HUES6 (cell line): Measurements from ENCODE around the gene RASAL2.
"Not testable (repeated sequence)": the region's sequence is repeated elsewhere in the genome, so short reads cannot be mapped to it uniquely, and the experiment has no call there.

Source experiments
- H3K27ac ChIP-seq: 2 replicates; pipeline ENCODE4 v1.7.0; 2013; ENCODE audit warnings: low read depth, mild to moderate bottlenecking, low read length, inconsistent platforms
- H3K27me3 ChIP-seq: 2 replicates; pipeline ENCODE4 v1.6.1; 2013; ENCODE audit warnings: low read length; ENCODE audit not compliant: control insufficient read depth, insufficient read depth
- H3K36me3 ChIP-seq: 2 replicates; pipeline ENCODE4 v1.6.1; 2013; ENCODE audit warnings: low read length; ENCODE audit not compliant: control insufficient read depth, insufficient read depth
- H3K4me1 ChIP-seq: 2 replicates; pipeline ENCODE4 v1.6.1; 2013; ENCODE audit warnings: low read length; ENCODE audit not compliant: control insufficient read depth, insufficient read depth
- H3K4me3 ChIP-seq: 2 replicates; pipeline ENCODE4 v1.5.1; 2013; ENCODE audit warnings: low read depth, low read length
- H3K9ac ChIP-seq: one replicate; pipeline ENCODE4 v1.6.1; 2013; ENCODE audit warnings: mild to moderate bottlenecking, low read length
- H3K9me3 ChIP-seq: 2 replicates; pipeline ENCODE4 v1.6.1; 2013; ENCODE audit warnings: low read depth, low read length; ENCODE audit not compliant: control insufficient read depth, insufficient read depth

Gene RASAL2

DNA sequence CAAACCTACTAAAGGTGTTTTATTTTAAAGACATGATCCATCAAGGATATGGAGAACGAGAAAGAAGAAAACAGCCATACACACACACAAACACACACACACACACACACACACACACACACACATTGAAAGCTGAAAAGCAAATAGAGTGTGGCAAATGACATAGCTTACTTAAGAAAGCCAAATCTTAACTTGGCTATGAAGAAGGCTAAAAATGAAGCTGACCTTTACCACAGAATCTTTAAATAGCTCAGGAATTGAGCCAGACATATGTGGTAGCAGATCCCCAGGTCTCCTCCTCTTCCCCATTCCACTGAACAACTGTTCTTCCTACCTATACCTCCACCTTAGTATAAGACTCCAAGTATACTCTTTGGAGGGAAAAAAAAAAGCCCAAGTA lies 217.3 kb downstream of the RASAL2 start:
- Histone ChIP-seq H3K27ac (no peak overlapping the region), H3K27me3 (no peaks in the 10 kb centered on the region), H3K4me1 (no peaks in the 10 kb centered on the region), H3K4me3 (no peak overlapping the region), H3K36me3 (no peaks in the 10 kb centered on the region), H3K9ac (no peak overlapping the region), H3K9me3 (no peaks in the 10 kb centered on the region)

- not testable (repeated sequence) for H3K9me3 ChIP-seq, H3K36me3 ChIP-seq, H3K4me1 ChIP-seq, H3K27ac ChIP-seq, H3K27me3 ChIP-seq
- Histone ChIP-seq H3K4me3 (peak overlapping the region; percentile 66), H3K9ac (peak overlapping the region; percentile 64)
Observed at GRCh38 chr1:178320280-178320982, 226.5 kb downstream of the RASAL2 start.

- H3K36me3 ChIP-seq, result no peaks in the 10 kb centered on the region
- no peaks in the 10 kb centered on the region for H3K9me3 ChIP-seq
- H3K4me1 ChIP-seq, result 0 out of 2 replicates have a peak, but pooled peaks cover 4% of the 10 kb centered on the region
- H3K9ac ChIP-seq, result no peak overlapping the region
- no peak overlapping the region for H3K4me3 ChIP-seq
- H3K27me3 ChIP-seq, result no peaks in the 10 kb centered on the region
- H3K27ac ChIP-seq, result no peak overlapping the region
Observed at GRCh38 chr1:178323067-178323466, 229.2 kb downstream of the RASAL2 start.

DNA sequence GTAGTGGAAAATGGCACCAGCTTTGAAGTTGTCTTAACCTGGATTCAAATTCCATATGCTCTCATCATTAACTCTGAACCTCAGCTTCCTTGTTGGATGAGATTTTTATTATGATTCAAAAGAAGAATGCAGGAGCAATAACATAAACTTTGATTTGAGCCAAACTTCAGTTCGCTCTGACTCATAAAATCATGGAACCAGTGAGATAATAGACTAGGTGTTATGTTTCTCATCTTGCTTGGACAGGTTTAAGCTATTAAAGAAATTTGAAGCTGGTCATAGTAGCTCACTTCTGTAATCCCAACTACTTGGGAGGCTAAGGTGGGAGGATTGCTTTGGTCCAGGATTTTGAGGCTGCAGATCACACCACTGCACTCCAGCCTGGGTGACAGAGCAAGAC lies 230.1 kb downstream of the RASAL2 start:
- no peak overlapping the region for H3K4me3 ChIP-seq
- no peak overlapping the region for H3K9ac ChIP-seq
- H3K4me1 ChIP-seq, result 0 out of 2 replicates have a peak, but pooled peaks cover 4% of the 10 kb centered on the region
- H3K27me3 ChIP-seq, result no peaks in the 10 kb centered on the region
- no peak overlapping the region for H3K27ac ChIP-seq
- no peaks in the 10 kb centered on the region for H3K9me3 ChIP-seq
- no peaks in the 10 kb centered on the region for H3K36me3 ChIP-seq

DNA sequence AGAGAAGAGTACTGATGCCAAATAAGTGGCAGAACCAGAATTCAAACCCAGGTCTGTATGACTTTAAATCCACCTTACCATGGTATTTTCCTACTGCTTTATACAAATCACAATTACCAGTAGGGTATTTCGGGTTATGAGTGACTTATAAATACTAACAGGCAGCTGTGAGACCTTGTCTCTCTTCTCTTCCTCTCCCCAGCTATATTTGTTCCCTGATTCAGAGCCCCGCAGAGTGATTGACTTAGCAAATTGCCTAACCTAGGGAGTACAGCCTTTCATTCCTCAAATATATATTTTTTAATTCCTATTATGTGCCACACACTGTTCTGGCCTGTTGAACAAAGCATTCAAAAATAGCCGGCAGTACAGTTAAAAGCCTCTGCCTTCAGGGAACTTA lies 234.8 kb downstream of the RASAL2 start:
- H3K4me3 ChIP-seq, result no peak overlapping the region
- H3K9me3 ChIP-seq, result no peaks in the 10 kb centered on the region
- no peaks in the 10 kb centered on the region for H3K27me3 ChIP-seq
- no peak overlapping the region for H3K27ac ChIP-seq
- no peak overlapping the region for H3K9ac ChIP-seq
- H3K4me1 ChIP-seq, result no peaks in the 10 kb centered on the region
- no peaks in the 10 kb centered on the region for H3K36me3 ChIP-seq

GRCh38 chr1:178330153-178330552 lies 236.2 kb downstream of the RASAL2 start:
- H3K27me3 ChIP-seq, result no peaks in the 10 kb centered on the region
- no peak overlapping the region for H3K27ac ChIP-seq
- H3K4me1 ChIP-seq, result no peaks in the 10 kb centered on the region
- no peak overlapping the region for H3K4me3 ChIP-seq
- H3K9me3 ChIP-seq, result no peaks in the 10 kb centered on the region
- H3K36me3 ChIP-seq, result no peaks in the 10 kb centered on the region
- H3K9ac ChIP-seq, result no peak overlapping the region

DNA sequence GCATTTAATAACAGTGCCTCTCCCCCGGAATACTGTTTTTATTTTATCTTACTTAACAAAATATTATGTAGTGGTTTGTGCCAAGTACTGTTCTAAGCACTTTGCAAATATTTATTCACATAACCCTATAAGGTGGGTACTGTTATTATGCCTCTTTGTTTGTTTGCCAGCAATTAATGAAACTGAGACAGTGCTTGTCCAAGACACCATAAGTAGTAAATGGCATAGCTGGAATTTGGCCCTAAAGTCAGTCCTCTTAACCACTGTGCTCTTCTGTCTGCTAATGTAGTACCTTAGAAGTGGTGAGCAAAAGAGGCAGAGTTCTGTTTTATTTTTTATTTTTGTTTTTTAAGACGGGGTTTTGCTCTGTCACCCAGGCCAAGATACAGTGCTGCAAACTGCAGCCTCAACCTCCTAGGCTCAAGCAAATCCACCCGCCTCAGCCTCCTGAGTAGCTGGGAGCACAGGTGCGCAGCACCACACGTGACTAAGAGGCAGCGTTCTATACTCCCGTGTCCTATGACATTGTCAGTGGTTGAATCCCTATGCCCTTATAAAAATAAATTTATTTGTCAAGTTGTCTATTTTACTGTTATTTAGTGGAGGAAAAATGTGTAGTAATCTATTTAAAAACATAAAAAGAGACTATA lies 237.1 kb downstream of the RASAL2 start:
- Histone ChIP-seq H3K36me3 (no peaks in the 10 kb centered on the region), H3K27ac (no peak overlapping the region), H3K4me3 (no peak overlapping the region), H3K27me3 (no peaks in the 10 kb centered on the region), H3K9me3 (no peaks in the 10 kb centered on the region), H3K4me1 (no peaks in the 10 kb centered on the region), H3K9ac (no peak overlapping the region)

DNA sequence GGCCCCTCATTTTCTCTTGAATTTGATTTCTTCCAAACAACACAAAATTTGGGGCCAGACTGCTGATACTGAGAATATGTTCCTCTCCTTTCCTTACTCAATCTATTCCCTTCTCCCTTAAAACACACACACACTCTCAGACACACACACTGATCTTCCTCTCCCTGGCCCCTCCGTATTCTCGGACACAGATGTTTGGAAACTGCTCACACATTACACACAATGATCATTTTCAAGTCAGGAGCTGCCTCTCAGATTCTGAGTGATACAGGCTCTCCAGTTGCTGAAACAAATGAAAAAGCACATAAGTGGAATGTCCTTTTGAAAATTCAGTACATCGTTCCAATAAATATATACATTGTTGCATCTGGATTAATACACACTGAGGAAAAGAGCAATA lies 241.5 kb downstream of the RASAL2 start:
- Histone ChIP-seq H3K27ac (no peak overlapping the region), H3K4me1 (no peaks in the 10 kb centered on the region), H3K27me3 (no peaks in the 10 kb centered on the region), H3K9me3 (no peaks in the 10 kb centered on the region), H3K9ac (no peak overlapping the region), H3K4me3 (no peak overlapping the region), H3K36me3 (no peaks in the 10 kb centered on the region)

DNA sequence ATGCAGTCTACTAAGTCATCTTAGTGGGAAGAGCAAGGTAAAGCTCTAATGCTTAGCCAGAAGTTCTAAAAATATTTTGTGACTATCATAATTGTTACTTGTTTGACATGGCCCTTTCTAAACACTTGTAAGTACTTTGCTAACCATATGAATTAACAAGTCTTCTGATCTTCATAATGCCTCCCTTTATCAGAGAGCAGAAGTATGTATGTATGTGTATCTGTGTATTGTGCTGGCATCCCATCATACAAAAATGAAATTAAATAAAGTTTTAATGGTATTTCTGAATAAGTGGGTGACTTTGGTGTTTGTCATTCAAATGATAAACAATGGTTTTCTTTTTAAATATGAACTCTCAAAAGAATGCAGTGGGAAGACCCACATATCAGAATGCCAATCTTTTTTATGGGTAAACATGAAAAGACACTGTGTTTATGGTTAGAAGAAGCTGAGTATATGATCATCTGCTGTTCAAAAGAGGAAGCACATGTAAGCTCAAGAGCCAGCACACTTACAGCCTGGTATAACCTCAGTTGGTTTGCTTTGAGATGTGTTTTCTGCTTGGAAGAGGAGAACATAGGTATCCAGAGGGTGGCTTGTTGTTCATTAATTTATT lies 243.3 kb downstream of the RASAL2 start:
- Histone ChIP-seq H3K27ac (no peak overlapping the region), H3K4me3 (no peak overlapping the region), H3K27me3 (no peaks in the 10 kb centered on the region), H3K36me3 (no peaks in the 10 kb centered on the region), H3K9me3 (no peaks in the 10 kb centered on the region), H3K9ac (no peak overlapping the region), H3K4me1 (peaks cover 15% of the 10 kb centered on the region)

- H3K4me3 ChIP-seq, result no peak overlapping the region
- H3K4me1 ChIP-seq, result peaks cover 35% of the 10 kb centered on the region
- no peak overlapping the region for H3K27ac ChIP-seq
- no peaks in the 10 kb centered on the region for H3K9me3 ChIP-seq
- no peaks in the 10 kb centered on the region for H3K36me3 ChIP-seq
- no peaks in the 10 kb centered on the region for H3K27me3 ChIP-seq
- H3K9ac ChIP-seq, result no peak overlapping the region
Observed at GRCh38 chr1:178339834-178340233, 245.9 kb downstream of the RASAL2 start.

- Histone ChIP-seq H3K9me3 (no peaks in the 10 kb centered on the region), H3K9ac (peak overlapping the region; percentile 57), H3K27me3 (no peaks in the 10 kb centered on the region), H3K27ac (peak overlapping the region; percentile 71), H3K36me3 (no peaks in the 10 kb centered on the region), H3K4me1 (peaks cover 45% of the 10 kb centered on the region), H3K4me3 (peak overlapping the region; percentile 52)
Observed at GRCh38 chr1:178341261-178341956, 247.5 kb downstream of the RASAL2 start.
